ENCODE measurements around the gene FAM210B. TPM values are rescaled to one million over a fixed set of nuclear protein-coding genes. Genes with fewer than 3 reads are reported as not detected.

FAM210B gene
- total and polyA plus RNA-seq, 12 donors = 74.9 to 207 (median 128) TPM

DNA sequence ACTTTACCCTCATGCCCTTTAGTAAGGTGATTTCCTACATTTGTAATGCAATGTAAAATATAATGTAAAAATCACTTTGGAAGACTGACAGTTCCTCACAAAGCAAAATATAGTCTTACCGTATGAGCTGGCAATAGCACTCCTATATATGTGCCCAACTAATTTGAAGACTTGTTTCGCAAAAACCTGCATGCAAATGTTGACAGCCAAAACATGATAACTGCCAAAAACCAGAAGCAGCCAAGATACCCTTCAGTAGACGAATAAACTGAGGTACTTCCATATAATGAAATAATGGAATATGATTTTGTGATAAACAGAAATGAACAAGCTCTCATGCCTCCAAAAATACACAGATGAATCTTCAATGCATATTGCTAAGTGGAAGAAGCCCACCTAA lies 19.6 kb downstream of the FAM210B start:
- no peak for DNase-seq
- Histone ChIP-seq H3K27ac (no peak overlapping the region), H3K4me1 (replicated peaks in 1 of 2) (peaks cover 0 to 13% of the 10 kb centered on the region in 2 donors), H3K27me3 (no peaks in the 10 kb centered on the region), H3K4me3 (no peak overlapping the region), H3K36me3 (replicated peaks in 1 of 2) (no peaks in the 10 kb centered on the region), H3K9me3 (replicated peaks in 1 of 3) (no peaks in the 10 kb centered on the region)
- TF ChIP-seq POLR2A (IDR thresholded peaks at IDR 0.05) = no peak
- TF ChIP-seq, protein P1, sequence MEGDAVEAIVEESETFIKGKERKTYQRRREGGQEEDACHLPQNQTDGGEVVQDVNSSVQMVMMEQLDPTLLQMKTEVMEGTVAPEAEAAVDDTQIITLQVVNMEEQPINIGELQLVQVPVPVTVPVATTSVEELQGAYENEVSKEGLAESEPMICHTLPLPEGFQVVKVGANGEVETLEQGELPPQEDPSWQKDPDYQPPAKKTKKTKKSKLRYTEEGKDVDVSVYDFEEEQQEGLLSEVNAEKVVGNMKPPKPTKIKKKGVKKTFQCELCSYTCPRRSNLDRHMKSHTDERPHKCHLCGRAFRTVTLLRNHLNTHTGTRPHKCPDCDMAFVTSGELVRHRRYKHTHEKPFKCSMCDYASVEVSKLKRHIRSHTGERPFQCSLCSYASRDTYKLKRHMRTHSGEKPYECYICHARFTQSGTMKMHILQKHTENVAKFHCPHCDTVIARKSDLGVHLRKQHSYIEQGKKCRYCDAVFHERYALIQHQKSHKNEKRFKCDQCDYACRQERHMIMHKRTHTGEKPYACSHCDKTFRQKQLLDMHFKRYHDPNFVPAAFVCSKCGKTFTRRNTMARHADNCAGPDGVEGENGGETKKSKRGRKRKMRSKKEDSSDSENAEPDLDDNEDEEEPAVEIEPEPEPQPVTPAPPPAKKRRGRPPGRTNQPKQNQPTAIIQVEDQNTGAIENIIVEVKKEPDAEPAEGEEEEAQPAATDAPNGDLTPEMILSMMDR (IDR thresholded peaks at IDR 0.05) = no peak
- WGBS, 4 donors = 91 to 95% (median 94%) methylated on average over 3 of the region's 3 CpGs
- intact Hi-C loops (cut with DNase I) = no loop called here

DNA sequence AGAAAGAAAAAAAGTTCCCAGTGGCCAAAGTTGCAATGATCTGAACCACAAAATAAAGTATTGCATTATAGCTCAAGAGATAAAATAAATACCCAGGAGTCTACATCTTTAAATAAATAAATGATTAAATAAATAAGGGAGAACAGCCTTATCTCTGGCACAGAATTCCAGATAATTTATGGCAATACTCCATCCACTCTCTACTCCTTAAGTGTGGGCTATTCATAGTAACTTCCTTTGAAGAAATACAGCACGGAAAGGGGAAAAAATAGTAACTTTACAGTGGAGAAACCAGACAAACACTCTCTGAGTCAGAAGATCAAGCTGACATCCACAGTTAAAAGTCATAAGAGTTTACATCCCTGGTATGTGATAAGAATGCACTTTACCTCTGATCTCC lies 21.6 kb downstream of the FAM210B start:
- WGBS, 4 donors = 3 to 17% (median 10%) methylated on average over 1 of the region's 1 CpG
- DNase-seq = no peak
- TF ChIP-seq POLR2A (IDR thresholded peaks at IDR 0.05) = no peak
- TF ChIP-seq, protein P1 (IDR thresholded peaks at IDR 0.05) = no peak
- Histone ChIP-seq H3K4me3 (no peak overlapping the region), H3K9me3 (replicated peaks in 1 of 3) (no peaks in the 10 kb centered on the region), H3K27ac (no peak overlapping the region), H3K36me3 (replicated peaks in 1 of 2) (no peaks in the 10 kb centered on the region), H3K27me3 (no peaks in the 10 kb centered on the region), H3K4me1 (replicated peaks in 1 of 2) (peaks cover 0 to 7% of the 10 kb centered on the region in 2 donors)
- intact Hi-C loops (cut with DNase I) = no loop called here

DNA sequence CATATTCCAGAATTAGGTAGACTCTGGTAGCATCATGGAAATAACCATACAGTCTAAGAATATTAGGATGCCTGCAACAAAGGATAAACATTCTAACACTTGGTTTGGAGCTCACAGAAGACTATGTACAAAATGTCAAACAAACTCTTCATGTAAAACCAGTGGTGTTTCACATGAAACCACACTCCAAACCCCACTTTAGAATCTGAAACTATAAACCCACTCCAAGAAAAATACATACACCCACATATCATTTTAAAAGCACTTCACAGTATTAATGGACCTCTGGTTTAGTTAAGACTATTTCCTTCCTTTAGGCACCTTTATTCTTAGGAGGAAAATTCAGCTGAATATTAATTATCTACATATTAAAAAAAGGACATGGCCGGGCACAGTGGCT lies 22.7 kb downstream of the FAM210B start:
- no peak for DNase-seq
- no peaks in the 10 kb centered on the region for H3K36me3 ChIP-seq (replicated peaks in 1 of 2)
- H3K4me1 ChIP-seq (replicated peaks in 1 of 2) = peaks cover 0 to 7% of the 10 kb centered on the region in 2 donors
- no peak overlapping the region for H3K4me3 ChIP-seq
- TF ChIP-seq, protein P1 (IDR thresholded peaks at IDR 0.05) = no peak
- TF ChIP-seq POLR2A (IDR thresholded peaks at IDR 0.05) = no peak
- no peaks in the 10 kb centered on the region for H3K9me3 ChIP-seq (replicated peaks in 1 of 3)
- intact Hi-C loops (cut with DNase I) = no loop called here
- 89 to 94% (median 93%) methylated on average over 1 of the region's 1 CpG for WGBS, 4 donors
- H3K27ac ChIP-seq = no peak overlapping the region
- no peaks in the 10 kb centered on the region for H3K27me3 ChIP-seq

DNA sequence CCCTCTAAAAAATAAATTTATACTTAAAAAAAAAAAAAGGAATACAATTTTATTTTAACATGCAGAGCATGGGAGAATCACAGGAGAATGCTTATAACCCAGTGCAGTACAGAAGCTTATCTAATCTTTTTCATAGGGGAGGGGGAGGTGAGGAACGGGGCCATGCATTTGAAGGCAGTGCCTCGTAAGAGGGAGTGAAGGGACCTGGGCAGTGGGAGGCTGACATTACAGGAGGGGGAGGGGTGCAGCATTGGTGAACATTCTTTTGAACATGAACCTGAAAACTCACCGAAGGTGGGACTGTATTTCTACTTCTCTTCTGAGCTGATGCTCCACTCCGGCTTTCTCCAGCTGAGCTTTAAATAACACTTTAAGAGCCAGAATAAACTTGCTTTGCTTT lies 23.9 kb downstream of the FAM210B start:
- Histone ChIP-seq H3K27ac (no peak overlapping the region), H3K9me3 (replicated peaks in 1 of 3) (no peaks in the 10 kb centered on the region), H3K4me1 (replicated peaks in 1 of 2) (peaks cover 0 to 7% of the 10 kb centered on the region in 2 donors), H3K4me3 (no peak overlapping the region), H3K27me3 (no peaks in the 10 kb centered on the region), H3K36me3 (replicated peaks in 1 of 2) (no peaks in the 10 kb centered on the region)
- TF ChIP-seq, protein P1 (IDR thresholded peaks at IDR 0.05) = no peak
- TF ChIP-seq POLR2A (IDR thresholded peaks at IDR 0.05) = no peak
- intact Hi-C loops (cut with DNase I) = no loop called here
- WGBS, 4 donors = 66 to 79% (median 75%) methylated on average over 4 of the region's 4 CpGs
- no peak for DNase-seq
